Adrenal gland (tissue), 12 donors: Measurements from ENCODE around the gene SLC9A6. TPM values are rescaled to one million over a fixed set of nuclear protein-coding genes. Genes with fewer than 3 reads are reported as not detected.

Source experiments
- DNase-seq, 7 donors: peaks; one replicate each; pipeline ENCODE4 v3.0.0-alpha.2; 2019 to 2020
- H3K27ac ChIP-seq, 5 donors: fragments of 200-600 bp; sonication (generic) in 4 of 5; 1 replicate in 3 of 5; 2 replicates in 2 of 5; pipeline versions ENCODE4 v1.5.1 to v1.8.0; 2016 to 2020; ENCODE audit warnings: mild to moderate bottlenecking in 1 of 5
- H3K27me3 ChIP-seq: fragments of 200-600 bp; 2 replicates; pipeline ENCODE4 v1.8.0; 2021
- H3K36me3 ChIP-seq, 2 donors: fragments of 200-600 bp; replicated peaks in 1 of 2; 1 replicate in 1 of 2; 2 replicates in 1 of 2; pipeline versions ENCODE4 v1.5.1 to v1.8.0; 2018 to 2022
- H3K4me1 ChIP-seq, 2 donors: fragments of 200-600 bp; replicated peaks in 1 of 2; 1 replicate in 1 of 2; 2 replicates in 1 of 2; pipeline versions ENCODE4 v1.5.1 to v1.8.0; 2018 to 2021
- H3K4me3 ChIP-seq, 4 donors: fragments of 200-600 bp; sonication (generic) in 3 of 4; one replicate each; pipeline ENCODE4 v1.5.1; 2016 to 2018
- H3K9me3 ChIP-seq, 3 donors: fragments of 200-600 bp; sonication (generic) in 1 of 3; replicated peaks in 1 of 3; 1 replicate in 2 of 3; 2 replicates in 1 of 3; pipeline versions ENCODE4 v1.5.1 to v1.8.0; 2016 to 2021
- POLR2A ChIP-seq, 2 donors: fragments of 450-650 bp; IDR thresholded peaks; one replicate each; pipeline ENCODE4 v1.6.1; 2017; ENCODE audit warnings: antibody characterized with exemption in 2 of 2, mild to moderate bottlenecking in 2 of 2, moderate library complexity in 1 of 2
- WGBS, 4 donors: extraction: QIAGEN DNeasy Blood & Tissue Kit in 2 of 4; methylation state at CpG; one replicate each; pipeline versions ENCODE4 v1.1.5 to v1.1.7; 2013 to 2017; 5-methylcytosine and 5-hydroxymethylcytosine counted together
- intact Hi-C, 2 donors: fragments of 100-400 bp; cut with DNase I; formaldehyde crosslinking; loops; one replicate each; pipeline versions ENCODE4 v1.14.1 to v1.15.0; 2022 to 2023
- polyA plus RNA-seq, 3 donors: library from polyadenylated mRNA; stranded (reverse); fragments of 200-250 nt in 2 of 3; fragments of 350-450 nt in 1 of 3; fragmentation: Illumina TruSeq in 1 of 3; extraction: RNeasy Lipid Tissue Mini Kit (QIAGEN cat#74804) in 1 of 3; gene quantifications; one replicate each; pipeline ENCODE4 v1.2.3, GENCODE V29; 2013 to 2014
- total RNA-seq, 9 donors: library from RNA; depleted of rRNA in 4 of 9; stranded (reverse); fragments of >200 nt in 4 of 9; fragments of 120-200 nt in 1 of 9; fragmentation: NEBNext Ultra II Directional in 1 of 9; extraction: Animal tissue kit (Norgen Biotek cat#: 25700) in 1 of 9; gene quantifications; one replicate each; pipeline versions ENCODE4 v1.1.0 to v1.2.4, GENCODE V29; 2013 to 2023
- TF ChIP-seq, protein P1 (sequence below), 6 experiments: fragments of 450-650 bp in 4 of 6; fragments of 200-600 bp in 2 of 6; sonication (generic) in 1 of 6; IDR thresholded peaks; 1 replicate in 5 of 6; 2 replicates in 1 of 6; pipeline versions ENCODE4 v1.5.1 to v1.8.0; 2016 to 2021; ENCODE audit warnings: antibody characterized with exemption in 6 of 6, mild to moderate bottlenecking in 2 of 6, moderate library complexity in 1 of 6
- donor health status: healthy with polysubstance abuse.
- donor health status: Bipolar disorder and iron deficiency.
- donor health status: DM: yes; HTN: yes; CAD: no.
- donor health status: DM: no; HTN: no; CAD: no.
- donor health status: DM: no; HTN: no; CAD: no.
- donor health status: DM: yes; HTN: yes; CAD: no.

SLC9A6 gene
- total and polyA plus RNA-seq, 12 donors: 10.0 to 36.2 (median 16.3) TPM

DNA sequence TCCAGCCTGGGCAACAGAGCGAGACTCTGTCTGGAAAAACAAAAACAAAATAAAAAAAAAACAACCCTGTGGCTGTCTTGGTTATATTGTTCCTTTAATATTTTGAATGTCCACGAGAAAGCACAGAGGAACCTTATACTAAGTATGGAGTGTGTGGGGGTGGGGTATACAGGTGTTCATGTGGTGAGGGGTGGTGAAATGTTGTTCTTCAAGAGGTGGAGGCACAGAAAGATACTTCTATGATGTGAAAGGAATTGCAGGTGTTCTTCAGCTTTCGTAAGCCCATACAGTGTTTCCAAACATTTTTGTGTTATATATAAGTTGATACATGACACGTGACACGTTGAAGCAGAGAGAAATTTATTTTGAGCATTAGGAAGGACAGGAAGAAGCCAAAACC lies 46.4 kb downstream of the SLC9A6 start:
- DNase-seq: no peak
- H3K4me3 ChIP-seq: no peak overlapping the region
- no peaks in the 10 kb centered on the region for H3K4me1 ChIP-seq
- TF ChIP-seq POLR2A (IDR thresholded peaks at IDR 0.05): no peak
- TF ChIP-seq, protein P1, sequence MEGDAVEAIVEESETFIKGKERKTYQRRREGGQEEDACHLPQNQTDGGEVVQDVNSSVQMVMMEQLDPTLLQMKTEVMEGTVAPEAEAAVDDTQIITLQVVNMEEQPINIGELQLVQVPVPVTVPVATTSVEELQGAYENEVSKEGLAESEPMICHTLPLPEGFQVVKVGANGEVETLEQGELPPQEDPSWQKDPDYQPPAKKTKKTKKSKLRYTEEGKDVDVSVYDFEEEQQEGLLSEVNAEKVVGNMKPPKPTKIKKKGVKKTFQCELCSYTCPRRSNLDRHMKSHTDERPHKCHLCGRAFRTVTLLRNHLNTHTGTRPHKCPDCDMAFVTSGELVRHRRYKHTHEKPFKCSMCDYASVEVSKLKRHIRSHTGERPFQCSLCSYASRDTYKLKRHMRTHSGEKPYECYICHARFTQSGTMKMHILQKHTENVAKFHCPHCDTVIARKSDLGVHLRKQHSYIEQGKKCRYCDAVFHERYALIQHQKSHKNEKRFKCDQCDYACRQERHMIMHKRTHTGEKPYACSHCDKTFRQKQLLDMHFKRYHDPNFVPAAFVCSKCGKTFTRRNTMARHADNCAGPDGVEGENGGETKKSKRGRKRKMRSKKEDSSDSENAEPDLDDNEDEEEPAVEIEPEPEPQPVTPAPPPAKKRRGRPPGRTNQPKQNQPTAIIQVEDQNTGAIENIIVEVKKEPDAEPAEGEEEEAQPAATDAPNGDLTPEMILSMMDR (IDR thresholded peaks at IDR 0.05): no peak
- no peaks in the 10 kb centered on the region for H3K9me3 ChIP-seq
- H3K36me3 ChIP-seq: no peaks in the 10 kb centered on the region
- H3K27ac ChIP-seq: no peak overlapping the region
- 74 to 96% (median 86%) methylated on average over 4 to 5 of the region's 5 CpGs for WGBS, 4 donors
- intact Hi-C loops: no loop called here
- no peaks in the 10 kb centered on the region for H3K27me3 ChIP-seq

DNA sequence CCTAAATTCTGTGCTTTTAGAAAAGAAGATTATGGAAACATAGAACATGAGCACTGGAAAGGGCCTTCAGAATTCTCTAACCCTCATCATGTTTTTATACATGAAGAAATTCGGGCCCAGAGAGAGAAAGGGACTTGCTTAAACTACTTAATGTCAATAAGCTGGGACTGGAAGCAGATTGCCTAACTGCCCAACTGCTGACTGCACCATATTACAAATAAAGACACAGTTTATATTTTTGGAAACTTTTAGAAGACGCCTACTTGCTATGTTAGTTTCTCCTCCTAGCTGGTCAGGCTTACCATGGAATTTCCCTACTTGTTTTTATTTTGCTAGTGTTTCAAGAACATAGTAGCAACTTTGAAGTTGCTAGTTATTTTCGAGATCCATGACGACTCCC lies 47.1 kb downstream of the SLC9A6 start:
- no peaks in the 10 kb centered on the region for H3K27me3 ChIP-seq
- intact Hi-C loops: no loop called here
- no peak for DNase-seq
- no peaks in the 10 kb centered on the region for H3K36me3 ChIP-seq
- WGBS, 4 donors: 67 to 92% (median 76%) methylated on average over 4 of the region's 4 CpGs
- no peaks in the 10 kb centered on the region for H3K9me3 ChIP-seq
- H3K27ac ChIP-seq: no peak overlapping the region
- TF ChIP-seq, protein P1 (IDR thresholded peaks at IDR 0.05): no peak
- TF ChIP-seq POLR2A (IDR thresholded peaks at IDR 0.05): no peak
- no peaks in the 10 kb centered on the region for H3K4me1 ChIP-seq
- no peak overlapping the region for H3K4me3 ChIP-seq

DNA sequence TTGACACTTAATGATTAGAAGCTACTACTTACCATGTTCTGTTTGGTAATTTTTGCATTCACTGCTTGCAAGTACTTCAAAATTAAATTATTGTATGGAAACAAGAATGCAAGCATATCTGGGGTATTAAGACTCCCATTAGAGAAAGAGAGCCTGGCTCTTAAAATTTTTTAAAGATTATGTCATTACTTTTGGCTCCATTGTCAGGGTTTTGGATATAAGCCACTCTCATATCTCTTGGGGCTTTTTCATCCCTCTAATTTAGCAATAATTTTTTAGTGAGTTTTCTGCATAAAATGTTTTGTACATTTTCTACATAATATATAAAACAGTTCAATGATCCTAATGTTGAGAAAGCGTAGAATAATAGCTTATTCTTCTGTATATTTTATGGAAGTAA lies 49.4 kb downstream of the SLC9A6 start:
- 80 to 93% (median 86%) methylated on average over 1 of the region's 1 CpG for WGBS, 4 donors
- Histone ChIP-seq H3K27me3 (no peaks in the 10 kb centered on the region), H3K4me1 (no peaks in the 10 kb centered on the region), H3K4me3 (no peak overlapping the region), H3K36me3 (no peaks in the 10 kb centered on the region), H3K27ac (no peak overlapping the region), H3K9me3 (no peaks in the 10 kb centered on the region)
- intact Hi-C loops: no loop called here
- DNase-seq: no peak
- no peak for TF ChIP-seq POLR2A (IDR thresholded peaks at IDR 0.05)
- TF ChIP-seq, protein P1 (IDR thresholded peaks at IDR 0.05): no peak

DNA sequence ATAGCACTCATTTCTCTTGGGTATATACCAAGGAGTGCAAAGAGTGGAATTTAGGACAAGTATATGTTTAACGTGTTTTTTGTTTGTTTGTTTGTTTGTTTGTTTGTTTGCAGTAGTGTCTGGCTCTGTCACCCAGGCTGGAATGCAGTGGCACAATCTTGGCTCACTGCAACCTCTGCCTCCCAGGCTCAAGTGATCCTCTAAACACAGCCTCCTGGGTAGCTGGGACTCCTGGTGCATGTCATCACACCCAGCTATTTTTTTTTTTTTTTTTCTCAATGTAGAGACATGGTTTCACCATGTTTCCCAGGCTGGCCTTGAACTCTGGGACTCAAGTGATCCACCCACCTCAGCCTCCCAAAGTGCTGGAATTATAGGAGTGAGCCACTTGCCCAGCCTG lies 50.4 kb downstream of the SLC9A6 start:
- TF ChIP-seq POLR2A (IDR thresholded peaks at IDR 0.05): no peak
- no peaks in the 10 kb centered on the region for H3K9me3 ChIP-seq
- H3K27ac ChIP-seq: no peak overlapping the region
- intact Hi-C loops: no loop called here
- H3K36me3 ChIP-seq: no peaks in the 10 kb centered on the region
- WGBS, 4 donors: 53 to 95% (median 82%) methylated on average over 1 of the region's 1 CpG
- H3K4me1 ChIP-seq: no peaks in the 10 kb centered on the region
- DNase-seq: no peak
- H3K27me3 ChIP-seq: no peaks in the 10 kb centered on the region
- no peak overlapping the region for H3K4me3 ChIP-seq

DNA sequence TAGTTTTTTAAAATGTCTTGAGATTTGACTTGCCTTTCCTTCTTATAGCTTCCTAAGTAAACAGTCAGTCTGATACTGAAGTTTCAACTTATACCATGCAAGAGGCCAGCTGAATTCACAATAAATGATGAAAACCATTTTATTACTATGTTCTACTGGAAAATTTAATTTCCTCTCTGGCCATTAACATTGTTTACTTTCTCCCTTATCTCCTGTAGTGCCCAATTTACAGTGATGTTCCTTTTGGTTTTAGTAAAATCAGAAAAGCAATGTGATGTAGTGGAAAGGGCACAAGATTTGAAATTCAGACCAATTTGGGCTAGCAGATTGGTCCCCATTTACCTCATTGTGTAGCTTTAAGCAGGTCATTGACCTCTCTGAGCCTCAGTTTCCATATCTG lies 54.2 kb downstream of the SLC9A6 start:
- no peak for DNase-seq
- intact Hi-C loops: no loop called here
- Histone ChIP-seq H3K4me1 (no peaks in the 10 kb centered on the region), H3K27ac (no peak overlapping the region), H3K4me3 (no peak overlapping the region), H3K27me3 (peaks cover 4% of the 10 kb centered on the region), H3K36me3 (no peaks in the 10 kb centered on the region), H3K9me3 (no peaks in the 10 kb centered on the region)
- TF ChIP-seq, protein P1 (IDR thresholded peaks at IDR 0.05): no peak
- no peak for TF ChIP-seq POLR2A (IDR thresholded peaks at IDR 0.05)
